H9 (cell line): ENCODE results near the gene APPL2. TPM values are rescaled to one million over a fixed set of nuclear protein-coding genes. Genes with fewer than 3 reads are reported as not detected.

Source experiments
- DNase-seq: peaks from one replicate; pipeline ENCODE4 v3.0.0-alpha.2; 2017
- H2AFZ ChIP-seq: one replicate; pipeline ENCODE4 v1.6.1; 2013; ENCODE audit warnings: mild to moderate bottlenecking, low read length, control low read depth, moderate library complexity
- H2AK5ac ChIP-seq: 2 replicates; pipeline ENCODE4 v1.6.1; 2013; ENCODE audit warnings: low read length, control low read depth, mixed read lengths; ENCODE audit not compliant: insufficient read length
- H2BK120ac ChIP-seq: one replicate; pipeline ENCODE4 v1.6.1; 2013; ENCODE audit warnings: low read depth, mild to moderate bottlenecking, low read length, control low read depth, inconsistent platforms; ENCODE audit not compliant: poor library complexity, severe bottlenecking
- H2BK12ac ChIP-seq: 2 replicates; pipeline ENCODE4 v1.6.1; 2013; ENCODE audit warnings: low read length, control low read depth, mixed read lengths, low read depth; ENCODE audit not compliant: insufficient read length
- H2BK15ac ChIP-seq: 2 replicates; pipeline ENCODE4 v1.6.1; 2013; ENCODE audit warnings: low read depth, low read length, control low read depth
- H2BK20ac ChIP-seq: one replicate; pipeline ENCODE4 v1.6.1; 2013; ENCODE audit warnings: low read depth, mild to moderate bottlenecking, low read length, control low read depth, inconsistent platforms; ENCODE audit not compliant: poor library complexity, severe bottlenecking
- H2BK5ac ChIP-seq: 2 replicates; pipeline ENCODE4 v1.6.1; 2013; ENCODE audit warnings: low read length, control low read depth, mixed read lengths; ENCODE audit not compliant: insufficient read length
- H3K14ac ChIP-seq: 2 replicates; pipeline ENCODE4 v1.6.1; 2013; ENCODE audit warnings: low read length, control low read depth; ENCODE audit not compliant: insufficient read depth
- H3K18ac ChIP-seq: 2 replicates; pipeline ENCODE4 v1.6.1; 2013; ENCODE audit warnings: low read depth, mild to moderate bottlenecking, mixed read lengths, low read length, control low read depth; ENCODE audit not compliant: insufficient read length
- H3K23ac ChIP-seq: 2 replicates; pipeline ENCODE4 v1.6.1; 2013; ENCODE audit warnings: low read length, control low read depth, mixed read lengths, low read depth; ENCODE audit not compliant: insufficient read length
- H3K23me2 ChIP-seq: 2 replicates; pipeline ENCODE4 v1.6.1; 2013; ENCODE audit warnings: low read depth, mild to moderate bottlenecking, mixed read lengths, low read length, control low read depth; ENCODE audit not compliant: insufficient read length, poor library complexity, severe bottlenecking
- H3K27ac ChIP-seq: 2 replicates; pipeline ENCODE4 v1.5.1; 2013; ENCODE audit warnings: low read length, control low read depth, mixed read lengths, low read depth; ENCODE audit not compliant: insufficient read length
- H3K27me3 ChIP-seq: 2 replicates; pipeline ENCODE4 v1.6.1; 2013; ENCODE audit warnings: low read length, control low read depth, inconsistent platforms; ENCODE audit not compliant: insufficient read depth
- H3K4ac ChIP-seq: 2 replicates; pipeline ENCODE4 v1.6.1; 2013; ENCODE audit warnings: low read depth, mild to moderate bottlenecking, control low read depth, inconsistent platforms, low read length, moderate library complexity
- H3K4me1 ChIP-seq: 2 replicates; pipeline ENCODE4 v1.6.1; 2013; ENCODE audit warnings: low read length, control low read depth, inconsistent platforms; ENCODE audit not compliant: insufficient read depth
- H3K4me2 ChIP-seq: 2 replicates; pipeline ENCODE4 v1.6.1; 2013; ENCODE audit warnings: low read length, control low read depth, mixed read lengths; ENCODE audit not compliant: insufficient read length, insufficient read depth
- H3K56ac ChIP-seq: 2 replicates; pipeline ENCODE4 v1.6.1; 2013; ENCODE audit warnings: low read depth, mild to moderate bottlenecking, mixed read lengths, low read length, control low read depth; ENCODE audit not compliant: insufficient read length
- H3K79me1 ChIP-seq: 2 replicates; pipeline ENCODE4 v1.6.1; 2013; ENCODE audit warnings: low read depth, mild to moderate bottlenecking, moderate library complexity, low read length, control low read depth, inconsistent platforms; ENCODE audit not compliant: insufficient read depth, poor library complexity, severe bottlenecking
- H3K79me2 ChIP-seq: 2 replicates; pipeline ENCODE4 v1.6.1; 2013; ENCODE audit warnings: low read length, control low read depth, inconsistent platforms; ENCODE audit not compliant: insufficient read depth
- H3K9ac ChIP-seq: 2 replicates; pipeline ENCODE4 v1.6.1; 2013; ENCODE audit warnings: low read length, control low read depth, mixed read lengths; ENCODE audit not compliant: insufficient read length; ENCODE audit errors: extremely low read depth
- H3K9me3 ChIP-seq: one replicate; pipeline ENCODE4 v1.6.1; 2013; ENCODE audit warnings: low read depth, low read length, inconsistent platforms; ENCODE audit not compliant: control insufficient read depth
- H3T11ph ChIP-seq: one replicate; pipeline ENCODE4 v1.6.1; 2013; ENCODE audit warnings: mild to moderate bottlenecking, low read length, control low read depth, inconsistent platforms
- H4K20me1 ChIP-seq: one replicate; pipeline ENCODE4 v1.6.1; 2013; ENCODE audit not compliant: control insufficient read depth, insufficient read length, insufficient read depth
- H4K5ac ChIP-seq: 2 replicates; pipeline ENCODE4 v1.6.1; 2013; ENCODE audit warnings: low read depth, mild to moderate bottlenecking, mixed read lengths, low read length, control low read depth; ENCODE audit not compliant: insufficient read length
- H4K8ac ChIP-seq: replicated peaks from 2 replicates; pipeline ENCODE4 v1.6.1; 2013; ENCODE audit warnings: low read length, control low read depth, mixed read lengths, low read depth; ENCODE audit not compliant: insufficient read length
- H4K91ac ChIP-seq: 2 replicates; pipeline ENCODE4 v1.6.1; 2013; ENCODE audit warnings: low read depth, mild to moderate bottlenecking, moderate library complexity, mixed read lengths, low read length, control low read depth; ENCODE audit not compliant: insufficient read length
- H3K27ac Mint-ChIP-seq, 3 experiments: 2 replicates in 2 of 3; 3 replicates in 1 of 3; pipeline ENCODE4 v1.8.0; 2020 to 2021; ENCODE audit warnings: mixed read lengths in 3 of 3, mild to moderate bottlenecking in 1 of 3, moderate library complexity in 1 of 3
- H3K27me3 Mint-ChIP-seq: 2 replicates; pipeline ENCODE4 v1.8.0; 2021; ENCODE audit warnings: low read depth, mild to moderate bottlenecking, moderate library complexity, mixed read lengths
- H3K36me3 Mint-ChIP-seq, 3 experiments: 2 replicates in 2 of 3; 3 replicates in 1 of 3; pipeline ENCODE4 v1.8.0; 2020 to 2021; ENCODE audit warnings: low read depth in 3 of 3, mixed read lengths in 3 of 3; ENCODE audit not compliant: insufficient read depth in 1 of 3
- H3K4me1 Mint-ChIP-seq, 2 experiments: 2 replicates each; pipeline ENCODE4 v1.8.0; 2020; ENCODE audit warnings: mixed read lengths in 2 of 2
- H3K4me3 Mint-ChIP-seq, 2 experiments: 2 replicates in 1 of 2; 3 replicates in 1 of 2; pipeline ENCODE4 v1.8.0; 2020 to 2021; ENCODE audit warnings: mild to moderate bottlenecking in 2 of 2, mixed read lengths in 2 of 2, moderate library complexity in 1 of 2
- H3K9me3 Mint-ChIP-seq, 2 experiments: 2 replicates in 1 of 2; 3 replicates in 1 of 2; pipeline ENCODE4 v1.8.0; 2020; ENCODE audit warnings: mild to moderate bottlenecking in 2 of 2, mixed read lengths in 2 of 2, moderate library complexity in 1 of 2
- CTCF ChIP-seq: fragments of 200-600 bp; sonication (generic); conservative IDR thresholded peaks from 3 replicates; pipeline ENCODE4 v1.8.0; 2021; ENCODE audit warnings: antibody characterized with exemption, mild to moderate bottlenecking
- WGBS: extraction: QIAGEN DNeasy Blood & Tissue Kit; methylation state at CpG from one replicate; pipeline ENCODE4 v1.1.7; 2013; ENCODE audit warnings: missing lambda C conversion rate, low lambda C conversion rate, mixed read lengths; ENCODE audit not compliant: insufficient read length; ENCODE audit errors: extremely low coverage; 5-methylcytosine and 5-hydroxymethylcytosine counted together
- total RNA-seq: library from RNA; stranded (reverse); gene quantifications from 2 replicates; pipeline ENCODE4 v1.2.1, GENCODE V29; 2021

APPL2 gene
- total RNA-seq, 1 experiment from 2014 or later: 18.5 TPM

GRCh38 chr12:105228494-105228893 is 7.5 kb downstream of the APPL2 start:
- H3K4me3 Mint-ChIP-seq: no peak overlapping the region
- H3K56ac ChIP-seq: no peak overlapping the region
- H3K27me3 Mint-ChIP-seq: no peaks in the 10 kb centered on the region
- no peak overlapping the region for H2AK5ac ChIP-seq
- no peak overlapping the region for H2BK20ac ChIP-seq
- no CpG with 5 or more reads among the region's 1 CpG for WGBS
- no peak overlapping the region for H3K18ac ChIP-seq
- H3K27me3 ChIP-seq: no peaks in the 10 kb centered on the region
- H2AFZ ChIP-seq: no peak overlapping the region
- no peak overlapping the region for H4K5ac ChIP-seq
- peaks cover 5 to 21% (median 20%) of the 10 kb centered on the region in 3 experiments; a peak in 6 of 7 replicates for H3K36me3 Mint-ChIP-seq
- no peak overlapping the region for H2BK120ac ChIP-seq
- H4K20me1 ChIP-seq: no peaks in the 10 kb centered on the region
- H4K91ac ChIP-seq: no peak overlapping the region
- no peaks in the 10 kb centered on the region for H3K4me1 ChIP-seq
- H4K8ac ChIP-seq: no peak overlapping the region
- no peak overlapping the region for H3K4me2 ChIP-seq
- H3K27ac ChIP-seq: no peak overlapping the region
- H3K9me3 Mint-ChIP-seq: no peaks in the 10 kb centered on the region
- no peak overlapping the region for H3K9ac ChIP-seq
- H2BK12ac ChIP-seq: no peak overlapping the region
- peaks cover 0 to 4% of the 10 kb centered on the region in 2 experiments; a peak in 2 of 4 replicates for H3K4me1 Mint-ChIP-seq
- no peaks in the 10 kb centered on the region for H3K79me2 ChIP-seq
- no peak overlapping the region for H3K4ac ChIP-seq
- no peak overlapping the region for H3K27ac Mint-ChIP-seq
- TF ChIP-seq CTCF: no peak
- H3K23ac ChIP-seq: no peak overlapping the region
- H3K23me2 ChIP-seq: no peaks in the 10 kb centered on the region
- H3K14ac ChIP-seq: no peak overlapping the region
- no peaks in the 10 kb centered on the region for H3K79me1 ChIP-seq
- no peaks in the 10 kb centered on the region for H3K9me3 ChIP-seq
- no peak overlapping the region for H3T11ph ChIP-seq
- no peak for DNase-seq
- H2BK15ac ChIP-seq: no peak overlapping the region
- no peak overlapping the region for H2BK5ac ChIP-seq
